Loucy (cell line): Measurements from ENCODE around the gene LHX6.

Experiments
- H2AFZ ChIP-seq: fragments of 200-600 bp; sonication (generic); 2 replicates; pipeline ENCODE4 v1.6.0; 2016; ENCODE audit warnings: antibody characterized with exemption, mild to moderate bottlenecking, low read length, moderate library complexity
- H3F3A ChIP-seq: fragments of 200-600 bp; 2 replicates; pipeline ENCODE4 v1.6.0; 2016; ENCODE audit warnings: antibody characterized with exemption, low read depth, mild to moderate bottlenecking
- H3K27me3 ChIP-seq: fragments of 200-600 bp; sonication (generic); 2 replicates; pipeline ENCODE4 v1.6.1; 2014; ENCODE audit warnings: low read length, mild to moderate bottlenecking; ENCODE audit not compliant: insufficient read depth, poor library complexity, severe bottlenecking
- H3K36me3 ChIP-seq: fragments of 200-600 bp; sonication (generic); 2 replicates; pipeline ENCODE4 v1.6.1; 2016; ENCODE audit warnings: low read length; ENCODE audit not compliant: insufficient read depth
- H3K4me1 ChIP-seq: fragments of 200-600 bp; sonication (generic); 2 replicates; pipeline ENCODE4 v1.5.1; 2014; ENCODE audit warnings: low read length, mild to moderate bottlenecking; ENCODE audit not compliant: insufficient read depth, poor library complexity, severe bottlenecking
- H3K4me2 ChIP-seq: fragments of 200-600 bp; sonication (generic); 2 replicates; pipeline ENCODE4 v1.6.0; 2014; ENCODE audit warnings: antibody characterized with exemption, low read length, low read depth, mild to moderate bottlenecking; ENCODE audit not compliant: poor library complexity, severe bottlenecking
- H3K4me3 ChIP-seq: fragments of 200-600 bp; sonication (generic); 2 replicates; pipeline ENCODE4 v1.5.1; 2014; ENCODE audit warnings: low read length, mild to moderate bottlenecking, mixed read lengths; ENCODE audit not compliant: poor library complexity, severe bottlenecking
- H3K79me2 ChIP-seq: fragments of 200-600 bp; sonication (generic); 2 replicates; pipeline ENCODE4 v1.6.1; 2014; ENCODE audit warnings: low read length; ENCODE audit not compliant: insufficient read depth
- H3K9ac ChIP-seq: fragments of 200-600 bp; sonication (generic); 2 replicates; pipeline ENCODE4 v1.6.0; 2014; ENCODE audit warnings: mild to moderate bottlenecking, low read depth, low read length, moderate library complexity; ENCODE audit not compliant: poor library complexity, severe bottlenecking
- H3K9me2 ChIP-seq: fragments of 200-600 bp; sonication (generic); replicated peaks from 2 replicates; pipeline ENCODE4 v1.6.1; 2016; ENCODE audit warnings: low read depth, low read length, mixed read lengths
- H3K9me3 ChIP-seq: fragments of 200-600 bp; sonication (generic); 2 replicates; pipeline ENCODE4 v1.6.1; 2014; ENCODE audit warnings: mild to moderate bottlenecking, antibody characterized with exemption, low read length, low read depth; ENCODE audit not compliant: insufficient read depth
- H4K20me1 ChIP-seq: fragments of 200-600 bp; sonication (generic); 2 replicates; pipeline ENCODE4 v1.6.0; 2014; ENCODE audit warnings: antibody characterized with exemption, low read length, mild to moderate bottlenecking; ENCODE audit not compliant: insufficient read depth, poor library complexity, severe bottlenecking
- EZH2phosphoT487 ChIP-seq: fragments of 200-600 bp; IDR thresholded peaks from 2 replicates; pipeline ENCODE4 v1.6.1; 2018; ENCODE audit warnings: antibody characterized with exemption, mild to moderate bottlenecking, moderate library complexity, borderline replicate concordance
- TF ChIP-seq, protein P1 (sequence below): fragments of 200-600 bp; sonication (generic); conservative IDR thresholded peaks from 2 replicates; pipeline ENCODE4 v1.5.1; 2014; ENCODE audit warnings: mild to moderate bottlenecking, antibody characterized with exemption, low read length

Gene LHX6

DNA sequence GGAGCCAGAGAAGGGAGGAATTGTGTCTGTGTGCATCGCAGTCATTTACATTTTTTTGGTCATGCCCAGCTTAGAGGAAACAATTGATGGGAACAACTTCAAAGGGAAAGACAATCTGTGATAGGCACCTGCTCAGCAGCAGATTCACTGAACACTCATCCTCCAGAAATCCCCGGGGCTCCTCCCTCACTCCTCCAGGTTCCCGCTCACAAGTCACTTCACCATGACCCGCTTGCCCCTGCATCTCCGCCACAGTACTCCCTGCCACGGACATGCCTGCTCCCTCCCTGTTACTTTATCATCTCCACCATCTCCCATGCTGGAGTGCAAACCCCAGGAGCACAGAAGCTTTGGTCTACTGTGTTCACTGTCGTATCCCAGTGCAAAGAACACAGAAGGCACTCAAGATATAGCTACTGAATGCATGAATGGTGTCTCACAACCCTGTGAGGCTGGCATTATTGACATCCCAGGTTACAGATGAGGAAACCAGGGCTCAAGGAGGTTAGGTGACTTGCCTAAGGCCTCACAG is 16.2 kb downstream of the LHX6 start:
- Histone ChIP-seq H3K9ac (no peak overlapping the region), H3K27me3 (no peaks in the 10 kb centered on the region)

DNA sequence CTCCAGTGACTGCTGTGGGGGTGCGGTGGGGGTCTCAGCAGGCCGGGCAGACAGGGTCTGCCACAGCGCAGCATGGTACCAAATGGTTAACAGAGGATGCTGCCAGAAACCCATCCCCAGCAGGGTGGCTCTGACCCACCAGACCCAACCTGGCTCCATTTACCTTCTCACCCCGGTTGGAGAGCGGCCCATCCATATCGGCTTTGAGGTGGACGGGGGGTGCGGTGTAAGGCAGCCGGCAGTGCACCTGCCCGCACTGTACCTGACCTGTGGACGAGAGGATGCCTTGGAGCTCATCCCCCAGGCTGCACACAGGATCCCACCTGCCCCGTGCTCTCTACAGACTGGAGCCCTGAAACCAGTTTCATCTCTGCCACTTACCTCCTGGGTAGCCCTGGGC is 19.3 kb downstream of the LHX6 start:
- no peaks in the 10 kb centered on the region for H3K36me3 ChIP-seq
- no peaks in the 10 kb centered on the region for H3K9me3 ChIP-seq
- no peaks in the 10 kb centered on the region for H3K79me2 ChIP-seq
- H3K27me3 ChIP-seq: no peaks in the 10 kb centered on the region
- H3K4me1 ChIP-seq: no peaks in the 10 kb centered on the region
- no peak overlapping the region for H3K4me3 ChIP-seq
- H3K9me2 ChIP-seq: no peaks in the 10 kb centered on the region
- H3K4me2 ChIP-seq: no peak overlapping the region
- H2AFZ ChIP-seq: no peak overlapping the region
- TF ChIP-seq, protein P1, sequence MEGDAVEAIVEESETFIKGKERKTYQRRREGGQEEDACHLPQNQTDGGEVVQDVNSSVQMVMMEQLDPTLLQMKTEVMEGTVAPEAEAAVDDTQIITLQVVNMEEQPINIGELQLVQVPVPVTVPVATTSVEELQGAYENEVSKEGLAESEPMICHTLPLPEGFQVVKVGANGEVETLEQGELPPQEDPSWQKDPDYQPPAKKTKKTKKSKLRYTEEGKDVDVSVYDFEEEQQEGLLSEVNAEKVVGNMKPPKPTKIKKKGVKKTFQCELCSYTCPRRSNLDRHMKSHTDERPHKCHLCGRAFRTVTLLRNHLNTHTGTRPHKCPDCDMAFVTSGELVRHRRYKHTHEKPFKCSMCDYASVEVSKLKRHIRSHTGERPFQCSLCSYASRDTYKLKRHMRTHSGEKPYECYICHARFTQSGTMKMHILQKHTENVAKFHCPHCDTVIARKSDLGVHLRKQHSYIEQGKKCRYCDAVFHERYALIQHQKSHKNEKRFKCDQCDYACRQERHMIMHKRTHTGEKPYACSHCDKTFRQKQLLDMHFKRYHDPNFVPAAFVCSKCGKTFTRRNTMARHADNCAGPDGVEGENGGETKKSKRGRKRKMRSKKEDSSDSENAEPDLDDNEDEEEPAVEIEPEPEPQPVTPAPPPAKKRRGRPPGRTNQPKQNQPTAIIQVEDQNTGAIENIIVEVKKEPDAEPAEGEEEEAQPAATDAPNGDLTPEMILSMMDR: no peak
- no peak for TF ChIP-seq EZH2phosphoT487
- H3F3A ChIP-seq: no peaks in the 10 kb centered on the region
- no peak overlapping the region for H3K9ac ChIP-seq
- no peaks in the 10 kb centered on the region for H4K20me1 ChIP-seq

More for the DNA sequence above, 16.2 kb downstream of the LHX6 start:
- Histone ChIP-seq H3K4me2 (no peak overlapping the region), H4K20me1 (no peaks in the 10 kb centered on the region), H3K79me2 (no peaks in the 10 kb centered on the region), H3F3A (no peaks in the 10 kb centered on the region), H2AFZ (no peak overlapping the region), H3K36me3 (no peaks in the 10 kb centered on the region), H3K4me3 (no peak overlapping the region), H3K9me2 (no peaks in the 10 kb centered on the region), H3K9me3 (no peaks in the 10 kb centered on the region), H3K4me1 (peaks cover under 1% of the 10 kb centered on the region)
- TF ChIP-seq, protein P1: no peak
- no peak for TF ChIP-seq EZH2phosphoT487

DNA sequence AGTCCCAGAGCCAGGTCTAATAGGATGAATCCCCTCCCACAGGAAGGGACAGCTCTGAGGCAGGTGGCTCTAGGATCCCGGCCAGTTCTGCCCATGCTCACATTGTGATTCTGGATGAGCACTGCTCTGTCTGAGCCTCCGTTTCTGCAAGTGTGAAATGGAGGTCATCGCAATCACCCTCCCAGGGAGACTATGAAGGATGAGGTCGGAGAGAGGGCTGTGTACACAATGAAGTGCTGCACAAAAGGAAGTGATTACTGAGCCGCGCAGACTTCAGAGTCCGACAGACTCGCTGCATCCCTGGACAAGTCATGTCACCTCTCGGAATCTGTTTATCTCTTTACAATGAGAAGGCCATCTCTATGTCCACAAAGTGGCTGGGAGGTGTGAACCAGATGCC is 21.7 kb downstream of the LHX6 start:
- H3K4me1 ChIP-seq: no peaks in the 10 kb centered on the region
- H3K4me2 ChIP-seq: no peak overlapping the region
- H3K9me2 ChIP-seq: no peaks in the 10 kb centered on the region
- H3K36me3 ChIP-seq: no peaks in the 10 kb centered on the region
- no peaks in the 10 kb centered on the region for H3F3A ChIP-seq
- H3K27me3 ChIP-seq: no peaks in the 10 kb centered on the region
- no peaks in the 10 kb centered on the region for H3K79me2 ChIP-seq
- no peak overlapping the region for H3K9ac ChIP-seq
- H3K9me3 ChIP-seq: no peaks in the 10 kb centered on the region
- no peaks in the 10 kb centered on the region for H4K20me1 ChIP-seq
- TF ChIP-seq, protein P1: no peak
- TF ChIP-seq EZH2phosphoT487: no peak
- no peak overlapping the region for H3K4me3 ChIP-seq
- H2AFZ ChIP-seq: no peak overlapping the region
